ENCODE measurements around the gene INSC. TPM values are rescaled to one million over a fixed set of nuclear protein-coding genes. Genes with fewer than 3 reads are reported as not detected.

INSC gene
- total RNA-seq, 1 donor from 2014 or later = 4.2 TPM

GRCh38 chr11:15177491-15177890, 62.8 kb downstream of the INSC start:
- H3K27ac ChIP-seq (ENCODE audit: low read depth, low read length) = no peak overlapping the region
- peaks cover 0 to 5% (median 4%) of the 10 kb centered on the region in 3 donors for H3K4me1 ChIP-seq (ENCODE audit: control insufficient read depth in 3 of 3, insufficient read depth in 3 of 3, low read length in 3 of 3)
- no peak overlapping the region for H3K4me3 ChIP-seq (ENCODE audit: low read length in 3 of 3)
- H3K9me3 ChIP-seq (ENCODE audit: control insufficient read depth in 3 of 3, low read length in 3 of 3) = no peaks in the 10 kb centered on the region
- H3K27me3 ChIP-seq (ENCODE audit: control insufficient read depth in 3 of 3, insufficient read depth in 3 of 3, low read length in 3 of 3) = peaks cover 0 to 3% (median 0%) of the 10 kb centered on the region in 3 donors
- H3K9ac ChIP-seq (ENCODE audit: low read depth in 1 of 3, low read length in 3 of 3) = no peak overlapping the region
- H3K36me3 ChIP-seq (ENCODE audit: control insufficient read depth in 3 of 3, insufficient read depth in 3 of 3, low read length in 3 of 3) = no peaks in the 10 kb centered on the region

- H3K27ac ChIP-seq (ENCODE audit: low read depth, low read length) = no peak overlapping the region
- H3K4me3 ChIP-seq (ENCODE audit: low read length in 3 of 3) = no peak overlapping the region
- H3K9ac ChIP-seq (ENCODE audit: low read depth in 1 of 3, low read length in 3 of 3) = no peak overlapping the region
- peaks cover 0 to 5% (median 4%) of the 10 kb centered on the region in 3 donors for H3K4me1 ChIP-seq (ENCODE audit: control insufficient read depth in 3 of 3, insufficient read depth in 3 of 3, low read length in 3 of 3)
- H3K9me3 ChIP-seq (ENCODE audit: control insufficient read depth in 3 of 3, low read length in 3 of 3) = no peaks in the 10 kb centered on the region
- H3K27me3 ChIP-seq (ENCODE audit: control insufficient read depth in 3 of 3, insufficient read depth in 3 of 3, low read length in 3 of 3) = peaks cover 0 to 3% (median 0%) of the 10 kb centered on the region in 3 donors
- H3K36me3 ChIP-seq (ENCODE audit: control insufficient read depth in 3 of 3, insufficient read depth in 3 of 3, low read length in 3 of 3) = no peaks in the 10 kb centered on the region
Observed at GRCh38 chr11:15178214-15178613, 63.5 kb downstream of the INSC start.

- H3K36me3 ChIP-seq (ENCODE audit: control insufficient read depth in 3 of 3, insufficient read depth in 3 of 3, low read length in 3 of 3) = no peaks in the 10 kb centered on the region
- no peak overlapping the region for H3K9ac ChIP-seq (ENCODE audit: low read depth in 1 of 3, low read length in 3 of 3)
- peaks cover 0 to 5% (median 4%) of the 10 kb centered on the region in 3 donors for H3K4me1 ChIP-seq (ENCODE audit: control insufficient read depth in 3 of 3, insufficient read depth in 3 of 3, low read length in 3 of 3)
- peaks cover 0 to 3% (median 0%) of the 10 kb centered on the region in 3 donors for H3K27me3 ChIP-seq (ENCODE audit: control insufficient read depth in 3 of 3, insufficient read depth in 3 of 3, low read length in 3 of 3)
- no peak overlapping the region for H3K27ac ChIP-seq (ENCODE audit: low read depth, low read length)
- no peak overlapping the region for H3K4me3 ChIP-seq (ENCODE audit: low read length in 3 of 3)
- H3K9me3 ChIP-seq (ENCODE audit: control insufficient read depth in 3 of 3, low read length in 3 of 3) = no peaks in the 10 kb centered on the region
Observed at GRCh38 chr11:15179167-15179566, 64.4 kb downstream of the INSC start.

GRCh38 chr11:15180212-15180792, 65.6 kb downstream of the INSC start:
- Histone ChIP-seq H3K27me3 (ENCODE audit: control insufficient read depth in 3 of 3, insufficient read depth in 3 of 3, low read length in 3 of 3) (peaks cover 0 to 3% (median 0%) of the 10 kb centered on the region in 3 donors), H3K27ac (ENCODE audit: low read depth, low read length) (no peak overlapping the region), H3K36me3 (ENCODE audit: control insufficient read depth in 3 of 3, insufficient read depth in 3 of 3, low read length in 3 of 3) (no peaks in the 10 kb centered on the region), H3K4me1 (ENCODE audit: control insufficient read depth in 3 of 3, insufficient read depth in 3 of 3, low read length in 3 of 3) (peaks cover 0 to 5% (median 4%) of the 10 kb centered on the region in 3 donors), H3K4me3 (ENCODE audit: low read length in 3 of 3) (no peak overlapping the region), H3K9ac (ENCODE audit: low read depth in 1 of 3, low read length in 3 of 3) (no peak overlapping the region), H3K9me3 (ENCODE audit: control insufficient read depth in 3 of 3, low read length in 3 of 3) (no peaks in the 10 kb centered on the region)

- Histone ChIP-seq H3K9ac (ENCODE audit: low read depth in 1 of 3, low read length in 3 of 3) (no peak overlapping the region), H3K9me3 (ENCODE audit: control insufficient read depth in 3 of 3, low read length in 3 of 3) (no peaks in the 10 kb centered on the region), H3K36me3 (ENCODE audit: control insufficient read depth in 3 of 3, insufficient read depth in 3 of 3, low read length in 3 of 3) (no peaks in the 10 kb centered on the region), H3K4me3 (ENCODE audit: low read length in 3 of 3) (no peak overlapping the region), H3K27ac (ENCODE audit: low read depth, low read length) (no peak overlapping the region), H3K4me1 (ENCODE audit: control insufficient read depth in 3 of 3, insufficient read depth in 3 of 3, low read length in 3 of 3) (peaks cover 0 to 5% (median 4%) of the 10 kb centered on the region in 3 donors), H3K27me3 (ENCODE audit: control insufficient read depth in 3 of 3, insufficient read depth in 3 of 3, low read length in 3 of 3) (no peaks in the 10 kb centered on the region)
Observed at GRCh38 chr11:15182372-15182771, 67.6 kb downstream of the INSC start.

- H3K27ac ChIP-seq (ENCODE audit: low read depth, low read length) = no peak overlapping the region
- no peaks in the 10 kb centered on the region for H3K9me3 ChIP-seq (ENCODE audit: control insufficient read depth in 3 of 3, low read length in 3 of 3)
- no peaks in the 10 kb centered on the region for H3K27me3 ChIP-seq (ENCODE audit: control insufficient read depth in 3 of 3, insufficient read depth in 3 of 3, low read length in 3 of 3)
- no peak overlapping the region for H3K4me3 ChIP-seq (ENCODE audit: low read length in 3 of 3)
- H3K36me3 ChIP-seq (ENCODE audit: control insufficient read depth in 3 of 3, insufficient read depth in 3 of 3, low read length in 3 of 3) = no peaks in the 10 kb centered on the region
- no peaks in the 10 kb centered on the region for H3K4me1 ChIP-seq (ENCODE audit: control insufficient read depth in 3 of 3, insufficient read depth in 3 of 3, low read length in 3 of 3)
- no peak overlapping the region for H3K9ac ChIP-seq (ENCODE audit: low read depth in 1 of 3, low read length in 3 of 3)
Observed at GRCh38 chr11:15185021-15185420, 70.3 kb downstream of the INSC start.

- Histone ChIP-seq H3K9me3 (ENCODE audit: control insufficient read depth in 3 of 3, low read length in 3 of 3) (no peaks in the 10 kb centered on the region), H3K4me3 (ENCODE audit: low read length in 3 of 3) (no peak overlapping the region), H3K4me1 (ENCODE audit: control insufficient read depth in 3 of 3, insufficient read depth in 3 of 3, low read length in 3 of 3) (no peaks in the 10 kb centered on the region), H3K36me3 (ENCODE audit: control insufficient read depth in 3 of 3, insufficient read depth in 3 of 3, low read length in 3 of 3) (no peaks in the 10 kb centered on the region), H3K27me3 (ENCODE audit: control insufficient read depth in 3 of 3, insufficient read depth in 3 of 3, low read length in 3 of 3) (no peaks in the 10 kb centered on the region), H3K9ac (ENCODE audit: low read depth in 1 of 3, low read length in 3 of 3) (no peak overlapping the region), H3K27ac (ENCODE audit: low read depth, low read length) (no peak overlapping the region)
Observed at GRCh38 chr11:15186146-15186545, 71.4 kb downstream of the INSC start.

GRCh38 chr11:15189189-15189588, 74.5 kb downstream of the INSC start:
- no peaks in the 10 kb centered on the region for H3K36me3 ChIP-seq (ENCODE audit: control insufficient read depth in 3 of 3, insufficient read depth in 3 of 3, low read length in 3 of 3)
- H3K9me3 ChIP-seq (ENCODE audit: control insufficient read depth in 3 of 3, low read length in 3 of 3) = no peaks in the 10 kb centered on the region
- no peak overlapping the region for H3K4me3 ChIP-seq (ENCODE audit: low read length in 3 of 3)
- H3K9ac ChIP-seq (ENCODE audit: low read depth in 1 of 3, low read length in 3 of 3) = no peak overlapping the region
- no peaks in the 10 kb centered on the region for H3K4me1 ChIP-seq (ENCODE audit: control insufficient read depth in 3 of 3, insufficient read depth in 3 of 3, low read length in 3 of 3)
- H3K27me3 ChIP-seq (ENCODE audit: control insufficient read depth in 3 of 3, insufficient read depth in 3 of 3, low read length in 3 of 3) = no peaks in the 10 kb centered on the region
- no peak overlapping the region for H3K27ac ChIP-seq (ENCODE audit: low read depth, low read length)

- Histone ChIP-seq H3K27me3 (ENCODE audit: control insufficient read depth in 3 of 3, insufficient read depth in 3 of 3, low read length in 3 of 3) (no peaks in the 10 kb centered on the region), H3K9me3 (ENCODE audit: control insufficient read depth in 3 of 3, low read length in 3 of 3) (no peaks in the 10 kb centered on the region)
Observed at GRCh38 chr11:15189641-15190365, 75.1 kb downstream of the INSC start.

GRCh38 chr11:15190611-15191010, 75.9 kb downstream of the INSC start:
- H3K27ac ChIP-seq (ENCODE audit: low read depth, low read length) = no peak overlapping the region
- H3K36me3 ChIP-seq (ENCODE audit: control insufficient read depth in 3 of 3, insufficient read depth in 3 of 3, low read length in 3 of 3) = no peaks in the 10 kb centered on the region
- no peaks in the 10 kb centered on the region for H3K9me3 ChIP-seq (ENCODE audit: control insufficient read depth in 3 of 3, low read length in 3 of 3)
- H3K27me3 ChIP-seq (ENCODE audit: control insufficient read depth in 3 of 3, insufficient read depth in 3 of 3, low read length in 3 of 3) = no peaks in the 10 kb centered on the region
- no peaks in the 10 kb centered on the region for H3K4me1 ChIP-seq (ENCODE audit: control insufficient read depth in 3 of 3, insufficient read depth in 3 of 3, low read length in 3 of 3)
- no peak overlapping the region for H3K9ac ChIP-seq (ENCODE audit: low read depth in 1 of 3, low read length in 3 of 3)
- no peak overlapping the region for H3K4me3 ChIP-seq (ENCODE audit: low read length in 3 of 3)

More at GRCh38 chr11:15189641-15190365, 75.1 kb downstream of the INSC start:
- Histone ChIP-seq H3K9ac (ENCODE audit: low read depth in 1 of 3, low read length in 3 of 3) (no peak overlapping the region), H3K27ac (ENCODE audit: low read depth, low read length) (no peak overlapping the region), H3K36me3 (ENCODE audit: control insufficient read depth in 3 of 3, insufficient read depth in 3 of 3, low read length in 3 of 3) (no peaks in the 10 kb centered on the region), H3K4me1 (ENCODE audit: control insufficient read depth in 3 of 3, insufficient read depth in 3 of 3, low read length in 3 of 3) (no peaks in the 10 kb centered on the region), H3K4me3 (ENCODE audit: low read length in 3 of 3) (no peak overlapping the region)

All from skeletal muscle tissue (tissue), 4 donors.